Measurements from ENCODE around the gene SLC39A9. TPM values are rescaled to one million over a fixed set of nuclear protein-coding genes. Genes with fewer than 3 reads are reported as not detected.
"Not testable (repeated sequence)": the region's sequence is repeated elsewhere in the genome, so short reads cannot be mapped to it uniquely, and the experiment has no call there.

The SLC39A9 gene
- total RNA-seq, 1 donor from 2014 or later: 61.2 TPM

- TF ChIP-seq EZH2 (IDR thresholded peaks at IDR 0.05): no peak
- no peak for TF ChIP-seq EZH2phosphoT487 (IDR thresholded peaks at IDR 0.05)
- no peak for TF ChIP-seq CTCF (IDR thresholded peaks at IDR 0.05)
- Histone ChIP-seq H3K9ac (no peak overlapping the region), H4K20me1 (ENCODE audit: low read depth) (peaks cover 33% of the 10 kb centered on the region), H3F3A (ENCODE audit: low read depth) (no peaks in the 10 kb centered on the region), H3K27me3 (no peaks in the 10 kb centered on the region), H3K4me3 (no peak overlapping the region), H3K79me2 (ENCODE audit: low read depth) (peaks cover 84% of the 10 kb centered on the region), H3K36me3 (no peaks in the 10 kb centered on the region), H3K4me1 (peaks cover 9% of the 10 kb centered on the region), H2AFZ (replicated peaks) (no peak overlapping the region), H3K27ac (no peak overlapping the region), H3K4me2 (no peak overlapping the region), H3K9me3 (ENCODE audit: low read depth) (no peaks in the 10 kb centered on the region)
- no peak for DNase-seq (ENCODE audit: low spot score)
- Mint-ChIP-seq H3K27me3 (ENCODE audit: insufficient read depth, low read depth) (no peaks in the 10 kb centered on the region), H3K36me3 (peaks cover 7% of the 10 kb centered on the region), H3K27ac (no peak overlapping the region), H3K4me3 (no peak overlapping the region), H3K4me1 (peaks cover 9% of the 10 kb centered on the region), H3K9me3 (peaks cover 3% of the 10 kb centered on the region)
Measured at GRCh38 chr14:69405762-69406161, 7.3 kb downstream of the SLC39A9 start.

- H3K36me3 ChIP-seq: no peaks in the 10 kb centered on the region
- no peak overlapping the region for H3K4me3 ChIP-seq
- Mint-ChIP-seq H3K9me3 (peaks cover 3% of the 10 kb centered on the region), H3K27ac (no peak overlapping the region), H3K36me3 (peaks cover 6% of the 10 kb centered on the region), H3K27me3 (ENCODE audit: insufficient read depth, low read depth) (no peaks in the 10 kb centered on the region), H3K4me3 (no peak overlapping the region), H3K4me1 (no peaks in the 10 kb centered on the region)
- H3F3A ChIP-seq (ENCODE audit: low read depth): no peaks in the 10 kb centered on the region
- no peaks in the 10 kb centered on the region for H3K4me1 ChIP-seq
- no peak overlapping the region for H3K4me2 ChIP-seq
- no peak overlapping the region for H3K27ac ChIP-seq
- no peak overlapping the region for H2AFZ ChIP-seq (replicated peaks)
- no peak for DNase-seq (ENCODE audit: low spot score)
- H3K27me3 ChIP-seq: no peaks in the 10 kb centered on the region
- TF ChIP-seq CTCF (IDR thresholded peaks at IDR 0.05) (no peak), EZH2phosphoT487 (IDR thresholded peaks at IDR 0.05) (no peak), EZH2 (IDR thresholded peaks at IDR 0.05) (no peak)
- peaks cover 20% of the 10 kb centered on the region for H4K20me1 ChIP-seq (ENCODE audit: low read depth)
- no peak overlapping the region for H3K9ac ChIP-seq
- H3K79me2 ChIP-seq (ENCODE audit: low read depth): peaks cover 69% of the 10 kb centered on the region
- no peaks in the 10 kb centered on the region for H3K9me3 ChIP-seq (ENCODE audit: low read depth)
Measured at GRCh38 chr14:69408331-69408960, 10.0 kb downstream of the SLC39A9 start.

- Histone ChIP-seq H3K79me2 (ENCODE audit: low read depth) (peaks cover 72% of the 10 kb centered on the region), H3K9ac (no peak overlapping the region), H3K4me3 (no peak overlapping the region), H3K27ac (no peak overlapping the region), H3K9me3 (ENCODE audit: low read depth) (no peaks in the 10 kb centered on the region), H3K36me3 (no peaks in the 10 kb centered on the region), H4K20me1 (ENCODE audit: low read depth) (peaks cover 8% of the 10 kb centered on the region), H3F3A (ENCODE audit: low read depth) (no peaks in the 10 kb centered on the region), H3K4me1 (no peaks in the 10 kb centered on the region), H3K27me3 (no peaks in the 10 kb centered on the region), H3K4me2 (no peak overlapping the region), H2AFZ (replicated peaks) (no peak overlapping the region)
- Mint-ChIP-seq H3K27me3 (ENCODE audit: insufficient read depth, low read depth) (no peaks in the 10 kb centered on the region), H3K36me3 (peaks cover 5% of the 10 kb centered on the region), H3K9me3 (peaks cover 24% of the 10 kb centered on the region), H3K4me3 (no peak overlapping the region), H3K4me1 (no peaks in the 10 kb centered on the region), H3K27ac (no peak overlapping the region)
- TF ChIP-seq CTCF (IDR thresholded peaks at IDR 0.05): no peak
- no peak for DNase-seq (ENCODE audit: low spot score)
Measured at GRCh38 chr14:69413483-69413882, 15.0 kb downstream of the SLC39A9 start.

- not testable (repeated sequence) for H3K36me3 ChIP-seq; H3K4me3 Mint-ChIP-seq; H3K4me2 ChIP-seq; H3K27me3 Mint-ChIP-seq (ENCODE audit: insufficient read depth, low read depth); H3K4me1 ChIP-seq; H3K27ac Mint-ChIP-seq; DNase-seq (ENCODE audit: low spot score); H2AFZ ChIP-seq (replicated peaks); H3F3A ChIP-seq (ENCODE audit: low read depth); H3K9me3 ChIP-seq (ENCODE audit: low read depth); H3K27me3 ChIP-seq; H3K4me3 ChIP-seq; H3K9ac ChIP-seq; H3K4me1 Mint-ChIP-seq; H3K27ac ChIP-seq; H4K20me1 ChIP-seq (ENCODE audit: low read depth)
- H3K79me2 ChIP-seq (ENCODE audit: low read depth): peaks cover 70% of the 10 kb centered on the region
- Mint-ChIP-seq H3K9me3 (peaks cover 46% of the 10 kb centered on the region), H3K36me3 (peaks cover 12% of the 10 kb centered on the region)
Measured at GRCh38 chr14:69416087-69416486, 17.6 kb downstream of the SLC39A9 start.

Measured in neural progenitor cell (in vitro differentiated cells).